ENCODE measurements around the gene THEM4. TPM values are rescaled to one million over a fixed set of nuclear protein-coding genes. Genes with fewer than 3 reads are reported as not detected.
"Not testable (repeated sequence)": the region's sequence is repeated elsewhere in the genome, so short reads cannot be mapped to it uniquely, and the experiment has no call there.

The THEM4 gene
- polyA plus RNA-seq, 4 donors = 5.7 to 36.3 (median 9.4) TPM

DNA sequence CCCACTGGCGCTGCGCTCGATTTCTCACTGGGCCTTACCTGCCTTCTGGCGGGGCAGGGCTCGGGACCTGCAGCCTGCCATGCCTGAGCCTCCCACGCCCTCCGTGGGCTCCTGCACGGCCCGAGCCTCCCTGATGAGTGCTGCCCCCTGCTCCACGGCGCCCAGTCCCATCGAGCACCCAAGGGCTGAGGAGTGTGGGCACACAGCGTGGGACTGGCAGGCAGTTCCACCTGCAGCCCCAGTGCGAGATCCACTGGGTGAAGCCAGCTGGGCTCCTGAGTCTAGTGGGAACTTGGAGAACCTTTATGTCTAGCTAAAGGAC lies 3.0 kb downstream of the THEM4 start:
- 93 to 98% (median 98%) methylated on average over 10 to 14 of the region's 14 CpGs for WGBS, 3 donors
- not testable (repeated sequence) for H3K4me3 ChIP-seq (ENCODE audit: low read depth in 1 of 3, low read length in 3 of 3); H3K27me3 ChIP-seq (ENCODE audit: control insufficient read depth in 3 of 3, insufficient read depth in 3 of 3, low read length in 3 of 3); H3K36me3 ChIP-seq (ENCODE audit: control insufficient read depth in 3 of 3, insufficient read depth in 2 of 3, low read depth in 1 of 3, low read length in 3 of 3); DNase-seq; FAIRE-seq
- Histone ChIP-seq H3K9me3 (ENCODE audit: control insufficient read depth in 2 of 2, insufficient read depth in 1 of 2, low read depth in 1 of 2, low read length in 1 of 2) (peaks cover 0 to 24% of the 10 kb centered on the region in 2 donors), H3K4me1 (ENCODE audit: control insufficient read depth in 3 of 3, insufficient read depth in 2 of 3, low read depth in 1 of 3, low read length in 2 of 3) (peaks cover 0 to 17% (median 0%) of the 10 kb centered on the region in 3 donors), H3K27ac (ENCODE audit: low read depth in 1 of 3, low read length in 2 of 3) (peak overlapping the region in 1 of 3 donors; percentile 74)

DNA sequence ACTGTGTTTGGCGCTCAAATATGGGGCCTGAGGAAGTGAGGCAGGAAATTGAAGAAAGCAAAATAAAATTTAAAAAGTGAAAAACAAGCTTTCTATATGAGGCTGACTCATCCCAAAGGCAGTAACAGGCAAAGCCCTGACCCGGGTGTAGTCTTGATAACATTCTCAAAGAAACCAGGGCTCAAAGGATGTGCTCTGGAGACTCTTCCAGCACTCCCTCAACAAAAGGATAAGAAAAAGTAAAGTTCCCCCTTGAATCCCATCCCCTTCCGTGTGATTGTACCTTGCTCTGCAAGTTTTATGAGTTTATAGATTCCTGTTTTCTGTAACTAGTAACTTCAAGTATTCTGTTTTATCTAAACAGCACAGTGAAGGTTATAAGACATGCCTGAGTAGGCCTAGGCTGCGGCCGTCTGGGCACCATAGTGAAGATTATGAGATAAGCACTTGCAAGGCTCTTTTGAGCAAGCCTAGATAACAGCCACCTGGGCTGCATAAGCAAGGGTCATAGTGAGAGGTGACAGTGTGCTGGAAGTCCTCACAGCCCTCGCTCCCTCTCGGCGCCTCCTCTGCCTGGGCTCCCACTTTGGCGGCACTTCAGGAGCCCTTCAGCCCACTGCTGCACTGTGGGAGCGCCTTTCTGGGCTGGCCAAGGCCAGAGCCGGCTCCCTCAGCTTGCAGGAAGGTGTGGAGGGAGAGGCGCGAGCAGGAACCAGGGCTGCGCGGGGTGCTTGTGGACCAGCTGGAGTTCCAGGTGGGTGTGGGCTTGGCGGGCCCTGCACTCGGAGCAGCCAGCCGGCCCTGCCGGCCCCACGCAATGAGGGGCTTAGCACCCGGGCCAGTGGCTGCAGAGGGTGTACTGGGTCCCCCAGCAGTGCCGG lies 3.6 kb downstream of the THEM4 start:
- Histone ChIP-seq H3K4me1 (ENCODE audit: control insufficient read depth in 3 of 3, insufficient read depth in 2 of 3, low read depth in 1 of 3, low read length in 2 of 3) (peaks cover 0 to 17% (median 0%) of the 10 kb centered on the region in 3 donors), H3K27ac (ENCODE audit: low read depth in 1 of 3, low read length in 2 of 3) (peak overlapping the region in 2 of 3 donors; percentile 20 to 74), H3K9me3 (ENCODE audit: control insufficient read depth in 2 of 2, insufficient read depth in 1 of 2, low read depth in 1 of 2, low read length in 1 of 2) (peaks cover 0 to 26% of the 10 kb centered on the region in 2 donors)
- DNase-seq = peak in 1 of 2 donors; percentile 64
- FAIRE-seq; H3K27me3 ChIP-seq (ENCODE audit: control insufficient read depth in 3 of 3, insufficient read depth in 3 of 3, low read length in 3 of 3); H3K36me3 ChIP-seq (ENCODE audit: control insufficient read depth in 3 of 3, insufficient read depth in 2 of 3, low read depth in 1 of 3, low read length in 3 of 3); H3K4me3 ChIP-seq (ENCODE audit: low read depth in 1 of 3, low read length in 3 of 3): not testable (repeated sequence)
- 80 to 87% (median 84%) methylated on average over 20 to 22 of the region's 22 CpGs for WGBS, 3 donors

DNA sequence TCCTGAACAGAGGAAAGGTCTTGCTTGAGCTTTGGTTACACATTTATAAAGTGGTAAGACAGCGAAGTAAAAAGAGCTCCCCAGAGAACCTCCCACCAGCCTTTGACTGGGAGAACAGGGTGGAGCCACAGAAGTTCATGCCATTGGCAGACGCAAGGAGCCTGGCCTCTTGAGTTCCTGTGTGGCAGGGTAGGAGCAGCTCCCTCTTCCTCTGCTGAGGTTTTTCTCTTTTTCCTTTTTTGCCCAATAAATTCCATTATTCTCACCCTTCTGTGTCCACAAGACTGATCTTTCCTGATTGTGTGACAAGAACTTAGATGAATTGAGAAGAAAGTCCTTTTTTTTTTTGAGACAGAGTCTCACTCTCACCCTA lies 4.3 kb downstream of the THEM4 start:
- Histone ChIP-seq H3K27me3 (ENCODE audit: control insufficient read depth in 3 of 3, insufficient read depth in 3 of 3, low read length in 3 of 3) (no peaks in the 10 kb centered on the region), H3K4me1 (ENCODE audit: control insufficient read depth in 3 of 3, insufficient read depth in 2 of 3, low read depth in 1 of 3, low read length in 2 of 3) (peaks cover 0 to 12% (median 0%) of the 10 kb centered on the region in 3 donors), H3K27ac (ENCODE audit: low read depth in 1 of 3, low read length in 2 of 3) (peak overlapping the region in 1 of 3 donors; percentile 74), H3K36me3 (ENCODE audit: control insufficient read depth in 3 of 3, insufficient read depth in 2 of 3, low read depth in 1 of 3, low read length in 3 of 3) (peaks cover 0 to 9% (median 0%) of the 10 kb centered on the region in 3 donors), H3K9me3 (ENCODE audit: control insufficient read depth in 2 of 2, insufficient read depth in 1 of 2, low read depth in 1 of 2, low read length in 1 of 2) (peaks cover 0 to 26% of the 10 kb centered on the region in 2 donors), H3K4me3 (ENCODE audit: low read depth in 1 of 3, low read length in 3 of 3) (no peak overlapping the region)
- FAIRE-seq = no peak
- WGBS, 3 donors = 65 to 84% (median 79%) methylated on average over 2 of the region's 2 CpGs
- peak in 1 of 2 donors; percentile 48 for DNase-seq

DNA sequence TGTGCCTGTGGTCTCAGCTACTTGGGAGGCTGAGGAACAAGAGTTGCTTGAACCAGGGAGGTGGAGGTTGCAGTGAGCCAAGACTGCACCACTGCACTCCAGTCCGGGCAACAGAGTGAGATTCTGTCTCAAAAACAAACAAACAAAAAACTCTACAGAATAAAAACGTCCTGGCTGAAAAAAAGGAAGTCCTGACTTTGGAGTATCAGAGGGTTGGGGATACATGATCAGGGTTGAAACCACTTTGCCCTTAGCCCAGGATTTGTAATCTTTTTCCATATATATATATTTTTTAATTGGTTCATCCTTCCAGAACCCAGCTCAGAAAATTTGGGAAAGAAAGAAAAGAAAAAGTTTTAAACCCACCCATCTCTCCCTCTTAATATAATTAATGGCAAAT lies 6.5 kb downstream of the THEM4 start:
- H3K9me3 ChIP-seq (ENCODE audit: control insufficient read depth in 2 of 2, insufficient read depth in 1 of 2, low read depth in 1 of 2, low read length in 1 of 2) = peaks cover 0 to 26% of the 10 kb centered on the region in 2 donors
- no peak for DNase-seq
- H3K4me3 ChIP-seq (ENCODE audit: low read depth in 1 of 3, low read length in 3 of 3) = no peak overlapping the region
- no peaks in the 10 kb centered on the region for H3K27me3 ChIP-seq (ENCODE audit: control insufficient read depth in 3 of 3, insufficient read depth in 3 of 3, low read length in 3 of 3)
- H3K36me3 ChIP-seq (ENCODE audit: control insufficient read depth in 3 of 3, insufficient read depth in 2 of 3, low read depth in 1 of 3, low read length in 3 of 3) = peaks cover 0 to 9% (median 0%) of the 10 kb centered on the region in 3 donors
- H3K4me1 ChIP-seq (ENCODE audit: control insufficient read depth in 3 of 3, insufficient read depth in 2 of 3, low read depth in 1 of 3, low read length in 2 of 3) = peaks cover 0 to 12% (median 0%) of the 10 kb centered on the region in 3 donors
- FAIRE-seq = no peak
- 68 to 83% (median 78%) methylated on average over 2 of the region's 2 CpGs for WGBS, 3 donors
- no peak overlapping the region for H3K27ac ChIP-seq (ENCODE audit: low read depth in 1 of 3, low read length in 2 of 3)

DNA sequence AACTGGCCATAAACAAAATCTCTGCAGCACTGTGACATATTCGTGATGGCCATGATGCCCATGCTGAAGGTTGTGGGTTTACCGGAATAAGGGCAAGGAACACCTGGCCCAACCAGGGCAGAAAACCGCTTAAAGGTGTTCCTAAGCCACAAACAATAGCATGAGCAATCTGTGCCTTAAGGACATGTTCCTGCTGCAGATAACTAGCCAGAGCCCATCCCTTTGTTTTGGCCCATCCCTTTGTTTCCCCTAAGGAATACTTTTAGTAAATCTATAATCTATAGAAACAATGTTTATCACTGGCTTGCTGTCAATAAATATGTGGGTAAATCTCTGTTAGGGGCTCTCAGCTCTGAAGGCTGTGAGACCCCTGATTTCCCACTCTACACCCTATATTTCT lies 8.5 kb downstream of the THEM4 start:
- H3K9me3 ChIP-seq (ENCODE audit: control insufficient read depth in 2 of 2, insufficient read depth in 1 of 2, low read depth in 1 of 2, low read length in 1 of 2) = peaks cover 0 to 16% of the 10 kb centered on the region in 2 donors
- H3K4me1 ChIP-seq (ENCODE audit: control insufficient read depth in 3 of 3, insufficient read depth in 2 of 3, low read depth in 1 of 3, low read length in 2 of 3); H3K27ac ChIP-seq (ENCODE audit: low read depth in 1 of 3, low read length in 2 of 3); FAIRE-seq; DNase-seq; H3K36me3 ChIP-seq (ENCODE audit: control insufficient read depth in 3 of 3, insufficient read depth in 2 of 3, low read depth in 1 of 3, low read length in 3 of 3); H3K27me3 ChIP-seq (ENCODE audit: control insufficient read depth in 3 of 3, insufficient read depth in 3 of 3, low read length in 3 of 3); H3K4me3 ChIP-seq (ENCODE audit: low read depth in 1 of 3, low read length in 3 of 3): not testable (repeated sequence)
- WGBS, 3 donors = 96 to 97% (median 97%) methylated on average over 3 of the region's 3 CpGs

DNA sequence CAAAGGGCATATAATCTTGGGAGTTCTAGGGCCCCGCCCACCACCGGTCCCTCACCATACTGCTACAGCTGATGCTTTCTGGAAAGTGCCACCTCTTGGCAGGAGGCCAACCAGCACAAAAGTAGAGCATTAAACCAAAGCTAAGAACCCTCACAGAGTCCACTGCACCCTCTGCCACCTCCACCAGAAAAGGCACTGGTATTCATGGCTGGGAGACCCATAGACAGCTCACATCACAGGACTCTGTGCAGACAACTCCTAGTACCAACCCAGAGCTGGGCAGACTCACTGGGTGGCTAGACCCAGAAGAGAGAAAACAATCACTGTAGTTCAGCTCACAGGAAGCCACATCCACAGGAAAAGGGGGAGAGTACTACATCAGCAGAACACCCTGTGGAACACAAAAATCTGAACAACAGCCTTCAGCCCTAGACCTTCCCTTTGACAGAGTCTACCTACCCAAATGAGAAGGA lies 10.8 kb downstream of the THEM4 start:
- Histone ChIP-seq H3K27me3 (ENCODE audit: control insufficient read depth in 3 of 3, insufficient read depth in 3 of 3, low read length in 3 of 3) (no peaks in the 10 kb centered on the region), H3K9me3 (ENCODE audit: control insufficient read depth in 2 of 2, insufficient read depth in 1 of 2, low read depth in 1 of 2, low read length in 1 of 2) (peaks cover 0 to 16% of the 10 kb centered on the region in 2 donors), H3K4me1 (ENCODE audit: control insufficient read depth in 3 of 3, insufficient read depth in 2 of 3, low read depth in 1 of 3, low read length in 2 of 3) (no peaks in the 10 kb centered on the region), H3K27ac (ENCODE audit: low read depth in 1 of 3, low read length in 2 of 3) (peak overlapping the region in 2 of 3 donors; percentile 50 to 80), H3K4me3 (ENCODE audit: low read depth in 1 of 3, low read length in 3 of 3) (no peak overlapping the region), H3K36me3 (ENCODE audit: control insufficient read depth in 3 of 3, insufficient read depth in 2 of 3, low read depth in 1 of 3, low read length in 3 of 3) (peaks cover 0 to 10% (median 3%) of the 10 kb centered on the region in 3 donors)
- FAIRE-seq (no peak), DNase-seq (no peak)
- WGBS, 3 donors = 28 to 45% (median 42%) methylated on average over 2 of the region's 2 CpGs

DNA sequence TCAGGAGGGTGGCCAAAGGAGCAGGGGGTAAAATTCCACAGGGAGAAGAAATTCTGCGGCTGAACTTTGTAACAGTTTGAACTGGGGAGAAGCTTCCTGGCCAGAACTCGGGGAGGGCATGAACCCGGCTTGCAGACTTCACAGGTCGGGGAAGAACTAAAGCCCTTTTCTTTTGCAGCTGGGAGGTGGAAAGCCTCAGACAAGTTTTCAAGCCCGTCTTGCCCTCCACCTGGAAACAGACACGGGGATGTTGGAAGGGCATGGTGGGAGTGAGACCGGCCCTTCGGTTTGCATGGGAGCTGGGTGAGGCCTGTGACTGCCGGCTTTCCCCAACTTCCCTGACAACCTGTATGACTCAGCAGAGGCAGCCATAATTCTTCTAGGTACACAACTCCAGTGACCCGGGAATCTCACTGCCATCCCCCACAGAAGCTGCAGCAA lies 11.3 kb downstream of the THEM4 start:
- Histone ChIP-seq H3K4me3 (ENCODE audit: low read depth in 1 of 3, low read length in 3 of 3) (no peak overlapping the region), H3K27ac (ENCODE audit: low read depth in 1 of 3, low read length in 2 of 3) (peak overlapping the region; percentile 50 to 80 (median 55)), H3K36me3 (ENCODE audit: control insufficient read depth in 3 of 3, insufficient read depth in 2 of 3, low read depth in 1 of 3, low read length in 3 of 3) (peaks cover 0 to 12% (median 3%) of the 10 kb centered on the region in 3 donors), H3K27me3 (ENCODE audit: control insufficient read depth in 3 of 3, insufficient read depth in 3 of 3, low read length in 3 of 3) (no peaks in the 10 kb centered on the region), H3K4me1 (ENCODE audit: control insufficient read depth in 3 of 3, insufficient read depth in 2 of 3, low read depth in 1 of 3, low read length in 2 of 3) (no peaks in the 10 kb centered on the region), H3K9me3 (ENCODE audit: control insufficient read depth in 2 of 2, insufficient read depth in 1 of 2, low read depth in 1 of 2, low read length in 1 of 2) (peaks cover 0 to 16% of the 10 kb centered on the region in 2 donors)
- WGBS, 3 donors = 16 to 66% (median 43%) methylated on average over 10 of the region's 10 CpGs
- DNase-seq (peak; percentile 46 to 69), FAIRE-seq (no peak)

DNA sequence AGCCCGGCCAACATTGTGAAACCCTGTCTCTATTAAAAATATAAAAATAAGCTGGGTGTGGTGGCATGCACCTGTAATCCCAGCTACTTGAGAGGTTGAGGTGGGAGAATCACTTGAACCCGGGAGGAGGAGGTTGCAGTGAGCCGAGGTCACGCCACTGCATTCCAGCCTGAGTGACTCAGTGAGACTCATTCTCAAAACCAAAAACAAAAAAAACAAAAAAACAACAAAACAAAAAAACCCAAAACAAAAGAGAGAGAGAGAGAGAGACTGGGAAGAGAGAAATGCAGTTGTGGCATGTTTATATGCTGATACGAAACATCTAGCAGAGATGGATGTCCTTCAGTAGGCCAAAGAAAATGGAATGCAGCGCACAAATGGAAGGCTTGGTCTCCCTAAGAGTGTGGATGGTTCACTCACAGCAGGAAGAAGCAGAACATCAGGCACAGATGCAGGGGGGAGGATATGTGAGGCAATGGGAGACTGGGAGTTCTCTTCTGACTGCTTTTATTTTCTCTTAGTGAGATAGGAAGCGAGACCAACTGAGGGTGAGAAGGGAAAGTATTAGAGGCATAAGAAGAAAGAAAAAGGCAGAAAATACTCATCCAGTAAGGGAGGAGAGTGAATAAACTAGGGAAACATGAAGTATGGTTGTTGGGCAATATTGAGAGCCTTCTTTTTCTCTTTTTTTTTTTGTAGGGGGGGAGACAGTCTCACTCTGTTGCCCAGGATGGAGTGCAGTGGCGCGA lies 16.0 kb downstream of the THEM4 start:
- H3K4me1 ChIP-seq (ENCODE audit: control insufficient read depth in 3 of 3, insufficient read depth in 2 of 3, low read depth in 1 of 3, low read length in 2 of 3) = no peaks in the 10 kb centered on the region
- no peaks in the 10 kb centered on the region for H3K9me3 ChIP-seq (ENCODE audit: control insufficient read depth in 2 of 2, insufficient read depth in 1 of 2, low read depth in 1 of 2, low read length in 1 of 2)
- H3K36me3 ChIP-seq (ENCODE audit: control insufficient read depth in 3 of 3, insufficient read depth in 2 of 3, low read depth in 1 of 3, low read length in 3 of 3) = peaks cover 0 to 19% (median 5%) of the 10 kb centered on the region in 3 donors
- no peak for FAIRE-seq
- H3K27me3 ChIP-seq (ENCODE audit: control insufficient read depth in 3 of 3, insufficient read depth in 3 of 3, low read length in 3 of 3) = no peaks in the 10 kb centered on the region
- WGBS, 3 donors = 95 to 98% (median 95%) methylated on average over 9 of the region's 9 CpGs
- no peak for DNase-seq
- H3K4me3 ChIP-seq (ENCODE audit: low read depth in 1 of 3, low read length in 3 of 3) = no peak overlapping the region
- no peak overlapping the region for H3K27ac ChIP-seq (ENCODE audit: low read depth in 1 of 3, low read length in 2 of 3)
